Naive B cell (primary cell): ENCODE measurements around the gene CFAP221. TPM values are rescaled to one million over a fixed set of nuclear protein-coding genes. Genes with fewer than 3 reads are reported as not detected.
A peak's percentile ranks its signal among the peaks of the same experiment; 100 is the strongest.

ENCODE experiments used
- ATAC-seq, 2 donors: fragments of 150-1000 bp; cut with Tn5 transposase; 2 replicates each; pipeline ENCODE4 v1.10.0; 2021; ENCODE audit warnings: low read depth in 2 of 2, mild to moderate bottlenecking in 2 of 2, moderate library complexity in 2 of 2
- DNase-seq: peaks from one replicate; pipeline ENCODE4 v3.0.0; 2022
- H3K27ac Mint-ChIP-seq, 6 donors: one replicate each; pipeline ENCODE4 v1.8.0; 2020 to 2022; ENCODE audit warnings: mild to moderate bottlenecking in 6 of 6, mixed read lengths in 6 of 6, moderate library complexity in 5 of 6, inconsistent platforms in 2 of 6
- H3K27me3 Mint-ChIP-seq, 3 donors: one replicate each; pipeline ENCODE4 v1.8.0; 2021 to 2022; ENCODE audit warnings: mixed read lengths in 3 of 3, mild to moderate bottlenecking in 1 of 3
- H3K36me3 Mint-ChIP-seq, 2 donors: one replicate each; pipeline ENCODE4 v1.8.0; 2020 to 2022; ENCODE audit warnings: mixed read lengths in 2 of 2, inconsistent platforms in 1 of 2, mild to moderate bottlenecking in 1 of 2
- H3K4me1 Mint-ChIP-seq, 3 donors: one replicate each; pipeline ENCODE4 v1.8.0; 2020 to 2022; ENCODE audit warnings: mixed read lengths in 3 of 3, inconsistent platforms in 1 of 3, mild to moderate bottlenecking in 1 of 3, moderate library complexity in 1 of 3
- H3K4me3 Mint-ChIP-seq, 8 donors: one replicate each; pipeline ENCODE4 v1.8.0; 2020 to 2022; ENCODE audit warnings: mild to moderate bottlenecking in 8 of 8, mixed read lengths in 8 of 8, moderate library complexity in 8 of 8, inconsistent platforms in 2 of 8
- H3K9me3 Mint-ChIP-seq, 7 donors: one replicate each; pipeline ENCODE4 v1.8.0; 2020 to 2022; ENCODE audit warnings: mixed read lengths in 7 of 7, mild to moderate bottlenecking in 5 of 7, inconsistent platforms in 2 of 7, moderate library complexity in 1 of 7
- polyA plus RNA-seq, 6 donors: library from polyadenylated mRNA; unstranded; fragments of 300-500 nt; fragmentation: Illumina TruSeq; gene quantifications; one replicate each; pipeline ENCODE4 v1.2.3, GENCODE V29; 2021; ENCODE audit warnings: low read depth in 6 of 6

CFAP221 gene
- polyA plus RNA-seq, 6 donors from 2014 or later, result not detected

DNA sequence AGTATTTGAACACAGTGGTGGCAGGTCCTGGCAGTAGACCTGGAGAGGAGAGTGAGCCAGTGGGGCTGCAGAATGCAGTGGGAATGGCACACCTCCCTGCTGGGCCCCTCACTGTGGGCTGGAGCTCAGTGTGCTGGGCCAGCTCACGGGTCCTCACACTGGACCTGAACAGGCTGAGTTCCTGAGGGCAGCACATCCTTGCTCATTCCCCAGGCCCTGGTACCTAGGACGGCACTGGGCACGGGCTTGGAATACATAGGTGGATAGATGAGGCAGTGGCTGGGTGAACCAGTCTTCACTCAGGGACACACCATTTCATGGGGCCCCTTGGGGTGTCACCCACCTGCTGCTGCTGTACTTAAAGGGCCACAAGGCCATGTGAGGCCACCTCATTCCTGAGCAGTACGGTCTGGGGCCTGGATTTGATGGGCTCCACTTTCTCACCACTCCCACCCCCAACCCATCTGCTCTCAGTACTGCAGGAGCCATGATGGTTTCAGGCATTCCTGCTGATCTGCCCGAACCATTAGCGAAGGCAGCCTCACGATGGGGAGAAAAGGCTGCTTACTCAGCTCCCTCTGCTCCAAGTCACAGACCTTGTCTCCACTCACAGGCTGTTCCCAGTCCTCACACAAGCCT is 138.9 kb downstream of the CFAP221 start:
- H3K36me3 Mint-ChIP-seq, result peaks cover 9 to 15% of the 10 kb centered on the region in 2 donors
- ATAC-seq (no peak), DNase-seq (no peak)
- H3K4me3 Mint-ChIP-seq, result no peak overlapping the region
- no peaks in the 10 kb centered on the region for H3K27me3 Mint-ChIP-seq
- H3K9me3 Mint-ChIP-seq, result peaks cover 0 to 2% (median 0%) of the 10 kb centered on the region in 7 donors
- no peak overlapping the region for H3K27ac Mint-ChIP-seq
- peaks cover 25 to 35% (median 27%) of the 10 kb centered on the region in 3 donors for H3K4me1 Mint-ChIP-seq

- Mint-ChIP-seq H3K36me3 (peaks cover 9 to 17% of the 10 kb centered on the region in 2 donors), H3K27ac (peak overlapping the region in 1 of 6 donors; percentile 83), H3K9me3 (no peaks in the 10 kb centered on the region), H3K4me3 (no peak overlapping the region), H3K4me1 (peaks cover 22 to 32% (median 24%) of the 10 kb centered on the region in 3 donors), H3K27me3 (no peaks in the 10 kb centered on the region)
- ATAC-seq (no peak), DNase-seq (no peak)
Observed at GRCh38 chr2:119683713-119684443, 139.6 kb downstream of the CFAP221 start.

DNA sequence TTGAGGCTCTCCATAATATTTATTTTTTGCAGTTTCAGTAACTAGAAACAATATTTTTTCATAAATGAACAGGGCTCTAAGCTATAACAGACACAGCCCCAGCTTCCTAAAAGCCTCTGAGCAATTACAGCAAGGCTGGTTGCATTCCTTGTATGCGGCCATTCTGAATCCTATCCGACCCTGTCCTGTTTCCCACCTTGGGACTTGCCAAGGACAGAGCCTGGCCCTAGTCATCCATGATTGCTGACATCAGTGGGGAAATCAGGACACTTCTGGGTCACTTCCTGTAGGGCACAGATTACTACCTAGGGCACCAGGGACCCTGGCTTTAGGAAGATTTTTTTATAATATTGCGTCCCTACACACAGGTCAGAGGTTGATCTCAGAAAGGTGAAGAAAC is 140.3 kb downstream of the CFAP221 start:
- no peaks in the 10 kb centered on the region for H3K27me3 Mint-ChIP-seq
- H3K9me3 Mint-ChIP-seq, result no peaks in the 10 kb centered on the region
- H3K4me1 Mint-ChIP-seq, result peaks cover 20 to 28% (median 22%) of the 10 kb centered on the region in 3 donors
- H3K36me3 Mint-ChIP-seq, result peaks cover 9 to 23% of the 10 kb centered on the region in 2 donors
- DNase-seq, result no peak
- H3K4me3 Mint-ChIP-seq, result no peak overlapping the region
- H3K27ac Mint-ChIP-seq, result no peak overlapping the region
- ATAC-seq, result no peak

GRCh38 chr2:119688616-119689015 is 144.4 kb downstream of the CFAP221 start:
- Mint-ChIP-seq H3K36me3 (peaks cover 14 to 23% of the 10 kb centered on the region in 2 donors), H3K9me3 (no peaks in the 10 kb centered on the region), H3K27me3 (no peaks in the 10 kb centered on the region), H3K4me1 (peaks cover 4 to 10% (median 7%) of the 10 kb centered on the region in 3 donors), H3K4me3 (no peak overlapping the region), H3K27ac (no peak overlapping the region)
- no peak for ATAC-seq
- DNase-seq, result no peak

GRCh38 chr2:119689218-119689617 is 145.0 kb downstream of the CFAP221 start:
- Mint-ChIP-seq H3K27me3 (no peaks in the 10 kb centered on the region), H3K4me1 (peaks cover under 1 to 10% (median 7%) of the 10 kb centered on the region in 3 donors), H3K4me3 (no peak overlapping the region), H3K36me3 (peaks cover 14 to 17% of the 10 kb centered on the region in 2 donors), H3K9me3 (no peaks in the 10 kb centered on the region), H3K27ac (peak overlapping the region in 1 of 6 donors; percentile 61)
- ATAC-seq (no peak), DNase-seq (no peak)

GRCh38 chr2:119691189-119691588 is 146.9 kb downstream of the CFAP221 start:
- ATAC-seq, result no peak
- Mint-ChIP-seq H3K4me3 (no peak overlapping the region), H3K27ac (no peak overlapping the region)

GRCh38 chr2:119691651-119692245 is 147.5 kb downstream of the CFAP221 start:
- DNase-seq (no peak), ATAC-seq (no peak)
- Mint-ChIP-seq H3K27ac (no peak overlapping the region), H3K27me3 (peaks cover 0 to 7% (median 6%) of the 10 kb centered on the region in 3 donors), H3K4me3 (no peak overlapping the region), H3K4me1 (peaks cover 0 to 11% (median 6%) of the 10 kb centered on the region in 3 donors), H3K36me3 (peaks cover 12 to 16% of the 10 kb centered on the region in 2 donors), H3K9me3 (no peaks in the 10 kb centered on the region)

More at GRCh38 chr2:119691189-119691588, 146.9 kb downstream of the CFAP221 start:
- DNase-seq, result no peak
- Mint-ChIP-seq H3K4me1 (peaks cover 0 to 9% (median 6%) of the 10 kb centered on the region in 3 donors), H3K9me3 (no peaks in the 10 kb centered on the region), H3K36me3 (peaks cover 14 to 16% of the 10 kb centered on the region in 2 donors), H3K27me3 (peaks cover 0 to 3% (median under 1%) of the 10 kb centered on the region in 3 donors)

GRCh38 chr2:119692310-119692709 is 148.1 kb downstream of the CFAP221 start:
- peaks cover 0 to 11% (median 6%) of the 10 kb centered on the region in 3 donors for H3K4me1 Mint-ChIP-seq
- peaks cover 6 to 11% of the 10 kb centered on the region in 2 donors for H3K36me3 Mint-ChIP-seq
- no peak for DNase-seq
- no peak overlapping the region for H3K27ac Mint-ChIP-seq
- H3K9me3 Mint-ChIP-seq, result no peaks in the 10 kb centered on the region
- ATAC-seq, result no peak
- H3K27me3 Mint-ChIP-seq, result peaks cover 0 to 9% (median 7%) of the 10 kb centered on the region in 3 donors
- H3K4me3 Mint-ChIP-seq, result no peak overlapping the region

DNA sequence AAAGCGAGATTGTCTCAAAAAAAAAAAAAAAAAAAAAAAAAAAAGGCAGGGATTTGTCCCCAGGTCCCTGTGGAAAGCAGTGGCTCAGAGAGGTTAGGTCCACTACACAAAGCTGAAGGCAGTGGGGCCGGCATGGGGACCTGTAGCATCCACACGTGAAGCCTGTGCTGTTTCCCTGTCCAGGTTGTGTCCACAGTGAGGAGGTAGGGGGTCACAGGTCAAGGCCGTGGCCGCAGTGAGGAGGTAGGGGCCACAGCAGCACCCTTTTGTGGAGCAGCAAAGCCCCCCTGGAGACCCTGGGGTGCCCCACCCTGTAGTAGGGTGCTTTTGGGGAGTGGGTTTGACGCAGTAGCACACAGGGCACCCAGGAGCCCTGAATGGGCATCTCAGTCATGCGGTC is 148.7 kb downstream of the CFAP221 start:
- ATAC-seq (no peak), DNase-seq (no peak)
- Mint-ChIP-seq H3K36me3 (peaks cover 4 to 8% of the 10 kb centered on the region in 2 donors), H3K4me1 (peaks cover 0 to 11% (median 6%) of the 10 kb centered on the region in 3 donors), H3K4me3 (no peak overlapping the region), H3K9me3 (no peaks in the 10 kb centered on the region), H3K27me3 (peaks cover 0 to 15% (median 7%) of the 10 kb centered on the region in 3 donors), H3K27ac (no peak overlapping the region)

DNA sequence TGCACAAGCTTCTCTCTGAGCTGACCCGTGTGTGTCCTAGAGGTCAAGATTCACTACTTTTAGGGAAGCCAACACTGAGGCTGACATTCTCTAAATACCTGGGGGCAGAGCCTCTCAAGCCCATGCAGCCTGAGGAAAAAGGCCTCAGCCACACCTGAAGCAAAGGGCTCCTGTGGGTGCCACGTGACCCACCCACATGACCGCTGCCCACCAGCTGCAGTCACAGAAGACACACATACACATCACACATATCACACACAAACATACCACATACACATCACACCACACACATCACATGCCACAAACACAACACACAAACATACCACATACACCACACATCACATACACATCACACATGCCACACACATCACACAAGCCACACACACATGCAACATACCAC is 149.3 kb downstream of the CFAP221 start:
- DNase-seq (no peak), ATAC-seq (no peak)
- Mint-ChIP-seq H3K36me3 (peaks cover 4 to 8% of the 10 kb centered on the region in 2 donors), H3K4me3 (no peak overlapping the region), H3K27ac (no peak overlapping the region), H3K4me1 (peaks cover 0 to 11% (median 6%) of the 10 kb centered on the region in 3 donors), H3K9me3 (no peaks in the 10 kb centered on the region), H3K27me3 (peaks cover 0 to 15% (median 7%) of the 10 kb centered on the region in 3 donors)

GRCh38 chr2:119693967-119694366 is 149.7 kb downstream of the CFAP221 start:
- Mint-ChIP-seq H3K36me3 (peaks cover 4 to 5% of the 10 kb centered on the region in 2 donors), H3K27me3 (peaks cover 0 to 15% (median 7%) of the 10 kb centered on the region in 3 donors), H3K9me3 (no peaks in the 10 kb centered on the region), H3K4me3 (no peak overlapping the region), H3K4me1 (peaks cover 0 to 10% (median 6%) of the 10 kb centered on the region in 3 donors), H3K27ac (peak overlapping the region in 2 of 6 donors; percentile 1 to 34)
- ATAC-seq (no peak), DNase-seq (no peak)

GRCh38 chr2:119694470-119694844 is 150.2 kb downstream of the CFAP221 start:
- H3K27ac Mint-ChIP-seq, result no peak overlapping the region

DNA sequence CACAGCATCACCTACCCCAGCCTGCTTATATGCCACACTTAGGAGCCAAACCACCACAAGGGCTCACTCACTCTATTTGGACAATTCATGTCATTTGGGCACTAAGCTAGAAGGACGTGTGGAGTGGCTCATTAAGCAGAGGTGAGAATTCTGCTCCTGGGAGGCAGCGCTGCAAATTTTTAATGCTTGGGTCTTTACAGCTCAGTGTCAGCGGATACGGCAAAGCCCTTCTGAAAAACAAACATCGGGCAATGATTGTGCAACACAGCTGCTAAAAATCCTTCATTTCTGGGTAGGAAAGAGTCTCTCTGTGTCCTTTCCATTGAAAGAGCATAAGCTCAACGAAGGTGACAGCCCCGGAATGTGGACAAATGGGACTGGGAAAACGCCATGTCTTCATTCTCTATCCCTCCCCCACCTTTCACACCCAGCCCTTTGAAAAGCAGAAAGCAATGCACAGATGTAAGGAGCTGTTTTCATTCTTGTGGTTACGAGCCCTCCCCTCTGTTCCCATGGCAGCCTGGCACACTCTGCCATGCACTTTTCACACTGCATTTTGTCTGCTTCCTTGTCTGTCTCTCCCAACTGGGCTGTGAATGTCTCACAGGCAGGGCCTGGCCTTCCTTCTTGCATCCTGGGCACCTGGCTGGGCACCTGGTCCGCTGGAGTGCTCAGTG is 150.7 kb downstream of the CFAP221 start:
- ATAC-seq, result no peak
- Mint-ChIP-seq H3K9me3 (no peaks in the 10 kb centered on the region), H3K27ac (no peak overlapping the region), H3K27me3 (peaks cover 0 to 15% (median 7%) of the 10 kb centered on the region in 3 donors), H3K36me3 (peaks cover 0 to 4% of the 10 kb centered on the region in 2 donors), H3K4me1 (peaks cover 0 to 7% (median 6%) of the 10 kb centered on the region in 3 donors), H3K4me3 (no peak overlapping the region)
- DNase-seq, result no peak

More at GRCh38 chr2:119694470-119694844, 150.2 kb downstream of the CFAP221 start:
- peaks cover 0 to 15% (median 7%) of the 10 kb centered on the region in 3 donors for H3K27me3 Mint-ChIP-seq
- peaks cover 0 to 7% (median 6%) of the 10 kb centered on the region in 3 donors for H3K4me1 Mint-ChIP-seq
- no peak for ATAC-seq
- H3K9me3 Mint-ChIP-seq, result no peaks in the 10 kb centered on the region
- DNase-seq, result no peak
- H3K36me3 Mint-ChIP-seq, result peaks cover 0 to 4% of the 10 kb centered on the region in 2 donors
- no peak overlapping the region for H3K4me3 Mint-ChIP-seq
